GM21423 (cell line): Measurements from ENCODE around the gene MLXIP.

Experiments
- ATAC-seq: cut with Tn5 transposase; IDR thresholded peaks from one replicate; pipeline ENCODE4 v1.9.1; 2021; ENCODE audit warnings: mild to moderate bottlenecking, moderate library complexity; ENCODE audit not compliant: unreplicated experiment

Gene MLXIP

DNA sequence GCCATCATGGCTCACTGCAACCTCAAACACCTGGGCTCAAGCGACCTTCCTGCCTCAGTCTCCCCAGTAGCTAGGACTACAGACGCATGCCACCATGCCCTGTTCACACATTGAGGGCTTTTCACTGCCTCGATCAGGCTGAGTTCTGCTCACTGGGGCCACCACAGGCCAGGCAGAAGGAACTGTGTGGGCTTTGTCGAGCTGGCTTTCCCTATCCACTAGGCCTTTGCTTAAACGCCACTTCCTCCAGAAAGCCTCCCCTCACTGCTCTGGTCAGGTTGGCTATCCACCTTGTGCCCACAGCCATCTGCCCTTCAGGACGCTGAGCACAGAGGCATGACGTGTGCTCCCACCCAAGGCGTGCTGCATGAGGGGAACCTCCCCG, 45.2 kb downstream of the MLXIP start:
- no peak for ATAC-seq

DNA sequence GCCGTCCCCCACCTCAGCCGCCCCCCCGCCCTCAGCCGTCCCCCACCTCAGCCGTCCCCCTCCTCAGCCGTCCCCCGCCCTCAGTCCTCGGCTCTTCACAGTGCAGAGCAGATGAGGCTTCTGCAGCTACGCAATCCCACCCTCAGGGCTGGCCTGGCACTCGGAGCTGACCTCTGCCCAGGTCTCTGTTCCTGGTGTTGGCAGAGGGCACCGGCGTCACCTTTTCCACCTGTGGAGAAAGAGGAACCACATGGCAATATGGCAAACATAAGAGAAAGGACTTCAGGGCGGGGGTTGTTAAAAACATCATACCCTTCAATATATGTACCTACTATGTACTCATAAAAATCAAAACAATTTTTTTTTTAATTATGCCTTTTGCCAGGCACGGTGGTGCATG, 45.8 kb downstream of the MLXIP start:
- ATAC-seq: no peak

DNA sequence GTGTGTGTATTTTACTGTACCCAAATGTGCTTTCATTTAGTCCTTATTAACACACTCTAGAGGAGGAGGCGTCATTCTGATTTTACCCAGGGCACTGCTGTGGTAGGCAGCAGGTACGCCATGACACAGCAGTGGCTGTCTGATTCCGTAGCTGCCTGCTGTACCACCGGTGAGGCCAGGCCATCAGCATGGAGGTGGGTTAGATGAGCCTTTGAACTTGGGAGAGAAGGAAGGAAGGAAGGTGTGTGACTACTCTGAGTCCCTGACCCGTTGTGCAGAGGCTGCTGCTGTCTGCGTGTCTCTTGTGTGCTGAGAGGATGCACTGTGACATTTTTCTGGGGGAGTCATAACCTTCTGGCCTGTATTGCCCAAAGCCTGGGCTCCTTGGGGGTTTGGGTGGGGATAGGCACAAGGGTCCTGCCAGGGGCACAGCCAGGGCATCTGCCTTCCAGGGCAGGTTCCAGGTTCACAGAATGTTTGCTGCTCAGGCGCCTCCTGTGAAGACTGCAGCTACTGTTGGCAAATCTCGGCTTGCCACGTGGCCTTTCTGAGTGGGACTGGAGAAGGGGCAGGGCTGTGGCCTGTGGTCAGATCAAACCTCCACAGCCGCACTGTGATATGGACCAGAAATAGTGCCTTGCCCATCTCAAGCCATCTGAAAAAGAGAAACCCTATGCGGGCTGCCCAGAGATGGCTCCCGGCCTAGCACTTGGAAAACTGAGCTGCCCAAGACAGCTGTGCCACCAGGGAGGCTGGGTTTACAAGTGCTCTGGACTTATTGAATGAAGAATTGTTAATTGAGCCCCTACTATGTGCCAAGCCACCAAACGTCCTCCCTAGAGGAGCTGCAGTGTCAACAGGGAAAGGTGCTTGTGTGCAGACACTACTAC, 47.1 kb downstream of the MLXIP start:
- no peak for ATAC-seq

DNA sequence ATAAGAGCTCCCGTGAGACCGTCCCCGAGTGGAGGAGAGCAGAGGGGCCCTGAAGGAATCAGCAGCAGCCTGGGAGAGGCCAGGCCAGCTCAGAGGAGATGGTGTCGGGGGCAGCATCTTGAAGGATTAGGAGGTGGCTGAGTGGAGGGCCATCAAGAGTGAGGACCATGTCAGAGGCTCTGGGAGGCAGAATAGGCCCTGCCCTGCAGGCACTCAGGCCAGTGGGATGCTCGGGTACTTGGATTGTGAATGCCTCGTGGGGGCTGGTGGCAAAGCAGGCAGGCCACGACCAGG, 47.7 kb downstream of the MLXIP start:
- ATAC-seq: no peak

DNA sequence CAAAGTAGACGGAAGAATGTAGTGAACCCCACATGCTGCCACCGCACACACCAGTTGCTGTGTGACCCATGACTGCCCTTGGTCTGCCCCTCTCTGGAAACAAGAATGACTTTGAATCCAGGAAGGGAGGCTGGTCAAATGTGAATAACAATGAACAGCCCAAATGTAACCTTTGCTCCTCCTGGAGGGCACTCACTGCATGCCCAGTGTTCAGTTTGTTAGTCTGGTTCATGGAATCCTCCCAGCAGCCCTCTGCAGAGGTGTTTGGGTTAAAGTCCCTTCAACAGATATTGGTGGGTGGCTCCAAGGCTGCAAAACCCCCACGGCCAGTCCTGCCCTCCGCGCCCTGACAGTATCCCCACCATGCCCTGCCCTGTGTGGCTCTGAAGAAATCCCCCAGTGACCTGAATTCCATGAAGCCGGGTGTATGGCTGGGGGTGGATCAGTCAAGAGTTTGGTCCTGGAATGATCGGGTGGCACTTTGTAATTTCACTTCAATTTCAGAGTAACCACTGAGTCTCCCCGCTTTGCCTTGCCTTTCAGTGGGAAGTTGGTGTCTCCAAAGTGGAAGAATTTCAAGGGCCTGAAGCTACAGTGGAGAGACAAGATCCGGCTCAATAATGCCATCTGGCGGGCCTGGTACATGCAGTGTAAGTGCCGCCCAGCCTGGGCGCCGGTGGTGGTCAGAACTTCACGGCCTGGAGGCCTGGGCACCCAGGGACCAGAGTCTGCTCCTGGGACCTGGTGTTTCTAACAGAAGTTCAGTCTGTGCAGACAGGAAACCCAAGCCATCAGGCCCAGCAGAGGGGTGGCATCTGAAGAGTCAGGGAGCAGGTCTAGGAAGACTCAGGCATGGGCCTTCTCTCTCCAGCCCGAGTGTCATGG, 48.4 kb downstream of the MLXIP start:
- no peak for ATAC-seq

DNA sequence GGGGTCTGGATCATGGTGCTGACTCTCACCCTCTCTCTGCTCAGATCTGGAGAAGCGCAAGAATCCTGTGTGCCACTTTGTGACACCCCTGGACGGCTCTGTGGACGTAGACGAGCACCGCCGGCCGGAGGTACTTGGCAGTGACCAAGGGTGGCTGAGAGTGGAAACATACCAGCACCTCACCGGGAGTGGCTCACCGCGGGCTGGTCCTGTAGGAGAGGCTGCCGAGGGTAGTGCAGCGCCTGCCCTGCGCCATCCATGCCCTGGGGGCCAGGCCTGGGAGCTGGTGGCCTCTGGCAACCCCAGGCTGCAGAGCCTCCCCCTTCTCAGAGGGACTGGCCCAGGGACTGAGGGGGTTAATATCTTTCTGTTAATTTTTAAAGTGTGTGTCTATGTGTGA, 49.3 kb downstream of the MLXIP start:
- ATAC-seq: no peak

DNA sequence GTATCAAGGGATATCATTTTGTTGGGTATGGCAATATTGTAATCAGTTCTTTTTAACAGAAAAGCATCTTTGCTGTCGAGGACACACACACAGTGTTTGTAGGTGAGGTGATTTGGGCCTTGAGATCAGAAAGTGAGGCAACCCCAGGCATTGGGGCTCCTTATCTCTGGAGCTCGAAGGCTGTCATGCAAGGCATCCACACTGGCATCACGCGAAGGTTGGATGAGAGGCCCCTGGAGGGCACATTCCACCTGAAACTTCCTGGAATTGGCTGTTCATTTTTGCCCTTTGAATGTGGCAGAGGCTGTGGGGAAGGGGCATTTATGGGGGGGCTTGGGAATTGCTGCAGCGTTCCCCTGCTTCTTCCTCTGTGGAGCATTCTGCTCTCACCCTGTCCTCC, 49.9 kb downstream of the MLXIP start:
- no peak for ATAC-seq

DNA sequence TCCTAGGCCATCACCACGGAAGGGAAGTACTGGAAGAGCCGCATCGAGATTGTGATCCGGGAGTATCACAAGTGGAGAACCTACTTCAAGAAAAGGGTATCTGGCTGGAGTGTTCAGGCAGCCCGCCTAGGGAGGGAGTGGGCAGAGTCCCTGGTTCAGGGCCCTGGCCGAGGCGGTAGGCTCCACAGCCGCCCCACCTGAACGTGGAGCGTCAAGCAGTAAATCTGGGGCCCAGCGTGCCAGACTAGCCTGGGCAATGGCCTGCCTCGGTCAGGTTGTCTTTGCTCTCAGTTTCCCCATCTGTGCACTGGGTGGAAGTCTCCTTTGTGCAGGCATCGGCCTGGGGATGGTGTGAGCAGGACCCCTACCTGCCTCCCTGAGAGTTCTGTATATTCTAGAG, 50.6 kb downstream of the MLXIP start:
- ATAC-seq: no peak

DNA sequence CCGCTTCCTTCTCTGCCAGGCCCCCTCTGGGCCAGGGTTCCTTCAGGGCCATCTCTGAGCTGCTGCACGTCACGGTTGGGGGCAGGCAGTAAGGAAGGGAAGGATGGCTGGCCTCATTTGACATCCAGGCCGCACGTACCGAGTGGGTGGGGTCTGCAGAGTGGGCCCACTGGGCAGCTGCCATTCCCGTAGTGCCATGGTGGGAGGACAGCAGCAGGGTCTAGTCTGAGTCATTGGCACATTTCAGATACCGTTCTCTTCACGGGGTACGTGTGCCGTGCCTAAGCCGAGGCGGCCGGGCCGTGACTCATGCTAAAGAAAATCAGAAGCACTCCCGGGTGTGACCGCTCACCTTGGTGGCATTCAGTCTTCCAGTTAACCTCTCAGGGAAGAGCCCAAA, 51.6 kb downstream of the MLXIP start:
- no peak for ATAC-seq

DNA sequence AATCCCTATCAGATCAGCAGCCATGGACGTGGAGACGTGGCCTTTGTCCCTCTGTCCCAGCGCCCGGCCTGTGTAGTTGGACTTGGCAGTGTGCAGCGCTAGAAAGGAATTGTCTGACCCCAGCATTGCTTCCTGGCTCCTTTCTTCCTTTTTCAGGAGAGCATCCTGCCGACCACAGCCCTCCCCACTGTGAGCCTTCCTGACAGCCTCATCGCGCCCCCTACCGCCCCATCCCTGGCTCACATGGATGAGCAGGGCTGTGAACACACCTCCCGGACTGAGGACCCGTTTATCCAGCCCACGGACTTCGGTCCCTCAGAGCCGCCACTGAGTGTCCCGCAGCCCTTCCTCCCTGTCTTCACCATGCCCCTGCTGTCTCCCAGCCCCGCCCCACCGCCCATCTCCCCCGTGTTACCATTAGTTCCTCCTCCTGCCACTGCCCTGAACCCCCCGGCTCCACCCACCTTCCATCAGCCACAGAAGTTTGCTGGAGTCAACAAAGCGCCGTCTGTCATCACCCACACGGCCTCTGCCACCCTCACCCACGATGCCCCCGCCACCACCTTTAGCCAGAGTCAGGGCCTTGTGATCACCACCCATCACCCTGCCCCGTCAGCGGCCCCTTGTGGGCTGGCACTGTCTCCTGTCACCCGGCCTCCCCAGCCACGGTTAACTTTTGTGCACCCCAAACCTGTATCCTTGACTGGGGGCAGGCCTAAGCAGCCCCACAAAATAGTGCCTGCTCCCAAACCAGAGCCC, 54.8 kb downstream of the MLXIP start:
- ATAC-seq: no peak

DNA sequence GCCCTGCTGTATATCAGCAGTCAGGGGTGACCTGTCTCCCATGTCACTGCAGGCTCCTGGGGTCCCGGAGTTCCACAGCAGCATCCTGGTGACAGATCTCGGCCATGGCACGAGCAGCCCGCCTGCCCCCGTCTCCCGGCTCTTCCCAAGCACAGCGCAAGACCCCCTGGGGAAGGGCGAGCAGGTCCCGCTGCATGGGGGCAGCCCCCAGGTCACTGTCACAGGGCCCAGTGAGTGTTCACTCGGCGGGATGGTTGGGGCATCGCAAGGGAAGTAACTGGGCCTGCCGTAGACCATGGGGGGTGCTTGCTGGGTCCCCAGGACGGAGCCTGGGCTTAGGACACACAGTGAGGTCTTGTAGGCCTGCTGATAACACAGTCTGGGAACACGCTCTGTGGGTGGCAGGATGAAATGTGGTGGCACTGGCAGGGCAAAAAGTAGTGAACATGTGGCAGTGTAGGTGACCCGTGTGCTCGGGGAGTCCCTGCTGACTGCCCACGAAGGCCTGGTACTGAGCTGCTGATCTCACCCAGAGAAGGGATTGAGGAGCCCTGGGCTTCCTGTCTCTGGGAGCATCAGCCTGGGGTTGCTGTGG, 57.0 kb downstream of the MLXIP start:
- ATAC-seq: no peak

DNA sequence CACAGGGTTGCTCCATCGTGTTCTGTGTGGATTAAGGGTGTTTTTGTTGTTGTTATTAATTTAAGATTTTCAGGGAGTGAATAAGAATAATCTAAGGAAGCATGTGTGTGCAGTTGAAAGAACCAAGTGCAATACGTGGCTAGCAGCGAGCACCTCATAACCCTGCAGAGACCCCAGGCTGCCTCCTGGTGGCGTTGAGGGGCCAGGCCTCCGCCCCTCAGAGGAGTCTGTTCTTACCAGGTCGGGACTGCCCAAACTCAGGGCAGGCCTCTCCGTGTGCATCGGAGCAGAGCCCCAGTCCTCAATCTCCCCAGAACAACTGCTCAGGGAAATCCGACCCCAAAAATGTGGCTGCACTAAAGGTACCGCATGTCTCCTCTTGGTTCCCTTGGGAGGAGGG, 58.7 kb downstream of the MLXIP start:
- ATAC-seq: no peak

DNA sequence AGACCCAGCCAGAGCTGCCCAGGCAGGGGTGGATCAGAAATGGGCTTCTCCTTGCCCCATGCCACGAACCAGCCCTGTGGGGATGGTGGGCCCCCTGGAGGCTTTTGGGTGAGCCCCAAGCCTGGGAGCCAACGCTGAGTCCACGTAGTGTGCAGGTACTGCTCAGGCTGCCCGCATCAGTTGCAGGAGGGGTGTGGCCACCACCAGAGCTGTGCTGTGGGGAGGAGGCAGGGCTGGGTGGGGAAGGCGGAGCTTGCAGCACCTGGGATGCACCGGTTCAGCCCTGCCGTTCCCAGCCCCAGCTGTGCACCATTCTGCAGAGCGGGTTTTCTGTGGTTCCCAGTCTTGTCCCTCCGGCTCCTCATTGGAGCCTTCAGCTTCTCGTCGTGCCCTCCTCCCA, 59.1 kb downstream of the MLXIP start:
- no peak for ATAC-seq

DNA sequence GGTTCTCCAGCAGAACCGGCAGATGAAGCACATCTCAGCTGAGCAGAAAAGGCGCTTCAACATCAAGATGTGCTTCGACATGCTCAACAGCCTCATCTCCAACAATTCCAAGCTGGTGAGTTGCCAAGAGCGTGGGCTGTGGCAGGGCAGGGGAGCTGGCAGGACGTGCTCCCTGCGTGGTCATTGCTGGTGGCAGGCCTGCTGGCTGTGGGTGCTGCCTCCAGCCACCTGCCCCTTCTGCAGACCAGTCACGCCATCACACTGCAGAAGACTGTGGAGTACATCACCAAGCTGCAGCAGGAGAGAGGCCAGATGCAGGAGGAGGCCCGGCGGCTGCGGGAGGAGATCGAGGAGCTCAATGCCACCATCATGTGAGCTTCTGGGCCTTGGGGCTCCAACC, 59.6 kb downstream of the MLXIP start:
- ATAC-seq: no peak

DNA sequence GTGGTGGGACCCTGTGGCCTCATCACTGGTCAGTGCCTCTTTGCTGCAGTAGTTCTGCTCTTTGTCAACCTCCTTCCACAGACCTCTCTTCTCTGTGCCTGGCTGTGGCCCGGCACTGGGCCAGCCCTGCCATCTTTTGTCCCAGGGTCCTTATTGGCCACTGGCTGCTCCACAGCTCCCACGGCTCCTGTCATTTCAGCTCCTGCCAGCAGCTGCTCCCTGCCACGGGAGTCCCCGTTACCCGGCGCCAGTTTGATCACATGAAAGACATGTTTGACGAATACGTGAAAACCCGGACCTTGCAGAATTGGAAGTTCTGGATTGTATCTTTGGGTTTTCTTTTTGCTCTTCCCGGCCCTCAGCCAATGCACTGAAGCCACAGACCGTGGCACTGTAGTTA, 60.1 kb downstream of the MLXIP start:
- no peak for ATAC-seq

DNA sequence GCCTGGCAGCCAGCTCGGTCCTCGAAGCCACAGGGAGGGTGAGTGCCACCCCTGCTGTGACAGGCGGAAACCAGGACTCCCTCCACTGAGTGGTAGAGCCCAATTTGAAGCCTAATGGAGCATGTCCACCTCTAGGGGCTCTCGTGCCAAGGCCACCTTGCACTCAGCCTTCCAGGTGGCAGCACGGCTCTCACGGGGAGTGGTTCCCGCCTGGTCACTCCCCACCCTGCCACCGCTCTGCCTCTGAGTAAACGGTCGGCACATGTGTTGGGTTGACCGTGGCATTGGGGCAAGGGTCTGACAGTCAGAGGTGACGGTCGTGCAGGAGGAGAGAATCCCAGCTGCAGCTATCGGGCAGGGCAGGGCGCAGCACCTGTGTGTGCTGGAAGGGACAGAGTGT, 60.7 kb downstream of the MLXIP start:
- ATAC-seq: no peak

DNA sequence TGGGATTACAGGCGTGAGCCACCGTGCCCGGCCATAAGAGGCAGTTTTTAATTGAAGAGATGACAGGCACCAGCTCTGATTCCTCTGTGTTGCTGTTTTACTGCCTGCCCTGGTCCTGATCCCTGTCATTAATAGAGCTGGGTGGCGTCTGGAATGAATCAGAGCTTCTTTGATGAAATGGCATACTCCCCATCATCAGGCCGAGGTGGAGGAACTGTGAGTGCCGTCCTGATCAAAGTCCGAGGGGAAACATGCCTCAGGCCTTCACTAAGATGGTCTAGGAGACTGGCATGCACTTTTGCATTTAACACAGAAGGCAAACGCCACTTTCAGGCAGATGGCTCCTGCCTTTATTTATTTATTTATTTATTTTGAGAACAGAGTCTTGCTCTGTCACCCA, 61.4 kb downstream of the MLXIP start:
- ATAC-seq: no peak

DNA sequence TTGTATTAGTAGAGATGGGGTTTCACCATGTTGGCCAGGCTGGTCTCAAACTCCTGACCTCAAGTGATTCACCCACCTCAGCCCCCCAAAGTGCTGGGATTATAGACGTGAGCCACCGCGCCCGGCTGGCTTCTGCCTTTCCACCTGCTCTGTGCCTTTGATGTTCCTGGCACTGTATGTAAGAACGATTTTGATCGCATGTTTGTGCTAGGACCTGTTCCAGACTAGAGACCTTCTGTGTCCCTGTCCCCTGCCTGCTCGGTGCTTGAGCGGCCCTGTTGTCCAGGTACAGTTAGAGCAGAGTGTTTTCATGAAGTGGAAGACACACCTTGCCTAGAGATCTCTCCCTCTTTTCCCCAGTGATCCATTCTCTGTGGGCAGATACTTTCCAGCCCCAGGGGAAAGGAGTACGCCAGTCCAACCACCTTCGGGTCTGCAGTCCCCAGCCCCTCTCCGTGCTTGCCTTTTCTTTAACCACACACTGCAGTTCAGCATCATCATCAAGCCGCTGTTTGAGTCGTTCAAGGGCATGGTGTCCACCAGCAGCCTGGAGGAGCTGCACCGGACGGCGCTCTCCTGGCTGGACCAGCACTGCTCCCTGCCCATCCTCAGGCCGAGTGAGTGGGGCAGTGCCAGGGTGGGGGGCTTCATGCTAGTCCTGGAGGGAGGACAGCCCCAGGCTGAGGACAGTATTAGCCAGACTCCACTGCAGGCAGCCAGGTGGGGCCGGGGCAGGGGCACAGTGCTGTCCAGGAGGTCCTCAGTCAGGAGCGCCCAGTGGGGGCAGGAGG, 62.1 kb downstream of the MLXIP start:
- no peak for ATAC-seq

DNA sequence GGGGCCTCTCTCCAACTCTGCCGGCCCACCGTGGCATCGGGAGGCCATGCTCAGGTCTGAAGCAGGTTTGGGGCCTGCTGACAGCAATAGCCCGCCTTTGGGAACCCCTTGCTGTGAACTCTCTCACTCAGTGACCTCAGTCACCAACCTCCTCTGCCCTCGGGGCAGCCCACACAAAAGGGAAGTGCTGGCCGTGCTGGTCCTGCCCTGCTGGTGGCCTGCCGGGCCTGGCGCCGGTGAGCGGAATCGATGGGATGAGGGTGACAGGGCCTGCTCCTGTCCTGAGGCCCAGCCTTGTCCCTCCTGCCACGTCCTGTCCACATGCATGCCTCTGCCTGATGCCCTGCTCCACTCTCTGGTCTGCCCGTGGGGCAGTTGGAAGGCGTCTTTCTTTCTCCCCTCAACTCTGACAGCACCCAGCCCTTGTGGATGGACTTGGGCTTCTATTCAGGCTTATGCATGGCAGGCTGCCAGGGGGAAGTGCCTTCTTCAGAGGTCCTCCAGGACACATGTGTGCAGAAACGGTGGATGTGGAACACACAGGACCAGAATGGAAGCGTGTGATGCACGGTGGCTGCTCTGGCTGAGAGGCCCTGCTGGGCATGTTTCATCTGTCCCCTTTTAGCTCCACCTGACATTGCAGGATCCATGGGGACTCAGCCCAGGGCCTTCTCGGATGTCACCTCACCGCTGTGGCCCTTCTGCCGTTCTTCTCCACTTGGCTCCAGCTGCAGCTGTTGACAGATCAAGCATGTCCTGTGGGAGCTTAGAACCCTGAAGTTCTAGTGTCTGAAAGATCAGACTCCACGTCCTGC, 63.6 kb downstream of the MLXIP start:
- ATAC-seq: no peak

DNA sequence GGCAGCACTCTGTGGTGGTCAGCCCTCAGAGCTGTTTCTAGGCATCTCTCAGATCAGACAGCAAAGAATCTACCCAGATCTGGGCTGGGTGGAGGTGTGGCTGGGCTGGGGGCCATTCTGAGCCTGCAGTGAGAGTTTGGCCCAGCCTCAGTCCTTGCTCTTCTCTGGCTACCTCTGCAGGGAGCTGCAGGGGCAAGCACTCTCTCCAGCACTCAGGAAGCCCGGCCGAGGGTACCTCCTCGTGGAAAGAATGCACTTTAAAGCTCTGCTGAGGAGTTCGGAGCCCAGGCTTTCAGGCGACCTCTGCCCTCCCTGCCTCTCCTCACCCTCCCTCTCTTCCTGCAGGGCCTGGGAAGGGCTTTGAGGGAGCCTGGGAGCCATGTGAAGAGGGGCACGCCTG, 64.3 kb downstream of the MLXIP start:
- ATAC-seq: no peak
